Liver (tissue), 9 donors: ENCODE measurements around the gene FMN2. TPM values are rescaled to one million over a fixed set of nuclear protein-coding genes. Genes with fewer than 3 reads are reported as not detected.

Experiments used
- DNase-seq: peaks from one replicate; pipeline ENCODE4 v3.0.0-alpha.2; 2017; ENCODE audit warnings: low spot score
- H3K27ac ChIP-seq, 2 donors: one replicate each; pipeline ENCODE4 v1.7.0; 2013; ENCODE audit warnings: inconsistent platforms in 2 of 2, low read length in 2 of 2, control low read depth in 1 of 2, low read depth in 1 of 2, mild to moderate bottlenecking in 1 of 2
- H3K27me3 ChIP-seq, 4 donors: one replicate each; pipeline versions ENCODE4 v1.6.1 to v1.7.0; 2013; ENCODE audit warnings: low read length in 3 of 4, inconsistent platforms in 1 of 4, mild to moderate bottlenecking in 1 of 4, moderate library complexity in 1 of 4; ENCODE audit not compliant: control insufficient read depth in 4 of 4, insufficient read depth in 4 of 4
- H3K36me3 ChIP-seq, 4 donors: one replicate each; pipeline versions ENCODE4 v1.6.1 to v1.7.0; 2013; ENCODE audit warnings: low read length in 3 of 4, mild to moderate bottlenecking in 3 of 4, low read depth in 1 of 4, moderate library complexity in 1 of 4; ENCODE audit not compliant: control insufficient read depth in 4 of 4, insufficient read depth in 3 of 4
- H3K4me1 ChIP-seq, 4 donors: one replicate each; pipeline versions ENCODE4 v1.6.1 to v1.7.0; 2013; ENCODE audit warnings: low read length in 3 of 4, mild to moderate bottlenecking in 3 of 4, moderate library complexity in 1 of 4; ENCODE audit not compliant: control insufficient read depth in 4 of 4, insufficient read depth in 4 of 4
- H3K4me3 ChIP-seq, 3 donors: one replicate each; pipeline versions ENCODE4 v1.6.1 to v1.7.0; 2013; ENCODE audit warnings: low read length in 3 of 3, control low read depth in 1 of 3, low read depth in 1 of 3, mild to moderate bottlenecking in 1 of 3
- H3K9ac ChIP-seq, 2 donors: one replicate each; pipeline ENCODE4 v1.7.0; 2013; ENCODE audit warnings: low read length in 2 of 2, mild to moderate bottlenecking in 2 of 2, moderate library complexity in 2 of 2, control low read depth in 1 of 2, low read depth in 1 of 2
- H3K9me3 ChIP-seq, 4 donors: one replicate each; pipeline versions ENCODE4 v1.6.1 to v1.7.0; 2013; ENCODE audit warnings: low read length in 3 of 4; ENCODE audit not compliant: control insufficient read depth in 4 of 4
- EGR1 ChIP-seq, 2 donors: IDR thresholded peaks; 2 replicates each; pipeline ENCODE4 v1.6.1; 2016 to 2018; ENCODE audit warnings: antibody characterized with exemption in 2 of 2, low read depth in 2 of 2
- FOXA1 ChIP-seq: IDR thresholded peaks from 2 replicates; pipeline ENCODE4 v1.6.1; 2016; ENCODE audit warnings: antibody characterized with exemption
- FOXA2 ChIP-seq: IDR thresholded peaks from 2 replicates; pipeline ENCODE4 v1.6.1; 2016; ENCODE audit warnings: antibody characterized with exemption
- HNF4G ChIP-seq: IDR thresholded peaks from 2 replicates; pipeline ENCODE4 v1.6.1; 2016; ENCODE audit warnings: antibody characterized with exemption
- NR2F2 ChIP-seq: IDR thresholded peaks from 2 replicates; pipeline ENCODE4 v1.6.1; 2016; ENCODE audit warnings: antibody characterized with exemption
- RAD21 ChIP-seq, 2 donors: IDR thresholded peaks; 2 replicates each; pipeline ENCODE4 v1.6.1; 2016; ENCODE audit warnings: antibody characterized with exemption in 2 of 2, mild to moderate bottlenecking in 2 of 2
- REST ChIP-seq: IDR thresholded peaks from 2 replicates; pipeline ENCODE4 v1.6.1; 2016; ENCODE audit warnings: antibody characterized with exemption, mild to moderate bottlenecking
- RXRA ChIP-seq, 2 donors: IDR thresholded peaks; 2 replicates each; pipeline ENCODE4 v1.6.1; 2017 to 2018; ENCODE audit warnings: antibody characterized with exemption in 2 of 2, mild to moderate bottlenecking in 1 of 2
- SP1 ChIP-seq: IDR thresholded peaks from 2 replicates; pipeline ENCODE4 v1.6.1; 2018; ENCODE audit warnings: antibody characterized with exemption, mild to moderate bottlenecking
- YY1 ChIP-seq: IDR thresholded peaks from 2 replicates; pipeline ENCODE4 v1.6.1; 2016; ENCODE audit warnings: antibody characterized with exemption, mild to moderate bottlenecking
- WGBS: extraction: QIAGEN DNeasy Blood & Tissue Kit; methylation state at CpG from one replicate; pipeline ENCODE4 v1.1.7; 2013; 5-methylcytosine and 5-hydroxymethylcytosine counted together
- polyA plus RNA-seq, 2 donors: library from polyadenylated mRNA; stranded (reverse) in 1 of 2; unstranded in 1 of 2; fragments of 200-250 nt in 1 of 2; fragments of >200 nt in 1 of 2; fragmentation: Nextera tagmentation in 1 of 2; extraction: Ambion mirVana in 1 of 2; gene quantifications; one replicate each; pipeline versions ENCODE4 v1.2.1 to v1.2.3, GENCODE V29; 2013 to 2015
- total RNA-seq, 2 donors: library from RNA; depleted of rRNA; stranded (reverse); fragments of >200 nt; gene quantifications; one replicate each; pipeline ENCODE4 v1.2.3, GENCODE V29; 2014
- TF ChIP-seq, protein P1 (sequence below): IDR thresholded peaks from 2 replicates; pipeline ENCODE4 v1.6.1; 2016; ENCODE audit warnings: antibody characterized with exemption
- TF ChIP-seq, protein P2 (sequence below): IDR thresholded peaks from 2 replicates; pipeline ENCODE4 v1.6.1; 2016; ENCODE audit warnings: antibody characterized with exemption
- TF ChIP-seq, protein P3 (sequence below): IDR thresholded peaks from 2 replicates; pipeline ENCODE4 v1.6.1; 2016; ENCODE audit warnings: antibody characterized with exemption
- TF ChIP-seq, protein P4 (sequence below): fragments of 150-350 bp; IDR thresholded peaks from 2 replicates; pipeline ENCODE4 v1.5.1; 2017; ENCODE audit warnings: improper control_type of control experiment, low read depth, low read length; ENCODE audit not compliant: missing input control
- donor health status: healthy.
- donor health status: healthy.
- donor health status: healthy.
- donor health status: healthy.
- donor health status: healthy.

Gene FMN2
- total and polyA plus RNA-seq, 4 donors, result 0.17 TPM; not detected in 3

DNA sequence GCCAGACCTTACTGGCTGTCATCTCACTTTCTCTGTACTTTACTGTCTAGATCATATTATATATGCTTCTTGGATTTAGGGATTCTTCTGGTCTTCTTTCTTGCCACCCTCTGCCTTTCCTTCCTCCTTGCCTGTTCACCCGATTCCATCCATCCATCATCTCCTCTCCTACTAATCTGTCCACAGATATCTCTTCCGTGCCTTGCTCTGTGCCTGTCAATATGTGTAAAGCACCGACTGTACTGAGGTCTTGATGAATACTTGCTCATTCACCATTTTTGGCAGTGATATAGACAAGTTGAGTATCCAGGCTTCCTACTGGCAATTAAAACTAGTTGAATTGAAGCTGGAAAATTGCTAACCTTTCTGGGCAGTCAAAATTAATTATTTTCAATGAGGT lies 8.1 kb downstream of the FMN2 start:
- Histone ChIP-seq H3K9me3 (no peaks in the 10 kb centered on the region), H3K4me3 (no peak overlapping the region), H3K4me1 (no peaks in the 10 kb centered on the region), H3K36me3 (no peaks in the 10 kb centered on the region), H3K9ac (no peak overlapping the region), H3K27me3 (peaks cover 0 to 5% (median 1%) of the 10 kb centered on the region in 4 donors), H3K27ac (no peak overlapping the region)
- no peak for DNase-seq
- TF ChIP-seq, protein P1, sequence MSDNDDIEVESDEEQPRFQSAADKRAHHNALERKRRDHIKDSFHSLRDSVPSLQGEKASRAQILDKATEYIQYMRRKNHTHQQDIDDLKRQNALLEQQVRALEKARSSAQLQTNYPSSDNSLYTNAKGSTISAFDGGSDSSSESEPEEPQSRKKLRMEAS, result no peak
- TF ChIP-seq, protein P2, sequence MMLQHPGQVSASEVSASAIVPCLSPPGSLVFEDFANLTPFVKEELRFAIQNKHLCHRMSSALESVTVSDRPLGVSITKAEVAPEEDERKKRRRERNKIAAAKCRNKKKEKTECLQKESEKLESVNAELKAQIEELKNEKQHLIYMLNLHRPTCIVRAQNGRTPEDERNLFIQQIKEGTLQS, result no peak
- TF ChIP-seq FOXA2 (no peak), YY1 (no peak), RXRA (IDR thresholded peaks at IDR 0.05) (no peak), NR2F2 (no peak), SP1 (no peak)
- TF ChIP-seq, protein P3, sequence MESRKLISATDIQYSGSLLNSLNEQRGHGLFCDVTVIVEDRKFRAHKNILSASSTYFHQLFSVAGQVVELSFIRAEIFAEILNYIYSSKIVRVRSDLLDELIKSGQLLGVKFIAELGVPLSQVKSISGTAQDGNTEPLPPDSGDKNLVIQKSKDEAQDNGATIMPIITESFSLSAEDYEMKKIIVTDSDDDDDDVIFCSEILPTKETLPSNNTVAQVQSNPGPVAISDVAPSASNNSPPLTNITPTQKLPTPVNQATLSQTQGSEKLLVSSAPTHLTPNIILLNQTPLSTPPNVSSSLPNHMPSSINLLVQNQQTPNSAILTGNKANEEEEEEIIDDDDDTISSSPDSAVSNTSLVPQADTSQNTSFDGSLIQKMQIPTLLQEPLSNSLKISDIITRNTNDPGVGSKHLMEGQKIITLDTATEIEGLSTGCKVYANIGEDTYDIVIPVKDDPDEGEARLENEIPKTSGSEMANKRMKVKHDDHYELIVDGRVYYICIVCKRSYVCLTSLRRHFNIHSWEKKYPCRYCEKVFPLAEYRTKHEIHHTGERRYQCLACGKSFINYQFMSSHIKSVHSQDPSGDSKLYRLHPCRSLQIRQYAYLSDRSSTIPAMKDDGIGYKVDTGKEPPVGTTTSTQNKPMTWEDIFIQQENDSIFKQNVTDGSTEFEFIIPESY, result no peak
- 43% methylated on average over 3 of the region's 3 CpGs for WGBS

DNA sequence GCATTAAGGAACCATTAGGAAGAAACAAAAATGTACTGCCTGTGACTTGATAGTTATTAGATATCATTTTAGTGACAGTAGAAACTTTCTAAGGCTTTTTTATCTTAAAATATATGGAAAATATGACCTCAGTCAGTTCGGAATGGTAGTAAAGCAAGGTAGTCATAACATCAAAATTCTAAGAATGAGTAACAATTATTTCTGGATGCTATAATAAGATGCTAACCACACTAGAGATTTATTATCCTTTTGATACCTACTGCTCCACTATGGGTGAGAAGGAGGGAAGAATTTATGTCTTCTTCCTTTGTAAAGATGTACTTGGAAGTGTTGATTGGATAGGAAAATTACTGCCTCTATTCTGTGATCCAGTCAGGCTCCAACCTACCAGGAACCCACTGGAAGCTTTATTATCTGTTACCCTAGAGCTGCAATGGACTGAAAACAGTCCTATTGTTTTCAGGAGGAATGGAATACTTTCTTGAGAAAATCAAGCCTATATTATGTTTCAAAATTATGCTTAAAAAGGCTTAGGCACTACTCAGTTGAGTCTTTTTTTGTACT lies 8.8 kb downstream of the FMN2 start:
- no peak for DNase-seq
- H3K4me3 ChIP-seq, result no peak overlapping the region
- H3K9ac ChIP-seq, result no peak overlapping the region
- H3K36me3 ChIP-seq, result no peaks in the 10 kb centered on the region
- H3K9me3 ChIP-seq, result no peaks in the 10 kb centered on the region
- no peaks in the 10 kb centered on the region for H3K4me1 ChIP-seq
- TF ChIP-seq REST (no peak), YY1 (no peak), FOXA1 (no peak), RAD21 (IDR thresholded peaks at IDR 0.05) (no peak), HNF4G (no peak), EGR1 (IDR thresholded peaks at IDR 0.05; ENCODE audit: low read depth in 2 of 2) (no peak), RXRA (IDR thresholded peaks at IDR 0.05) (no peak)
- TF ChIP-seq, protein P2, result no peak
- TF ChIP-seq, protein P4, sequence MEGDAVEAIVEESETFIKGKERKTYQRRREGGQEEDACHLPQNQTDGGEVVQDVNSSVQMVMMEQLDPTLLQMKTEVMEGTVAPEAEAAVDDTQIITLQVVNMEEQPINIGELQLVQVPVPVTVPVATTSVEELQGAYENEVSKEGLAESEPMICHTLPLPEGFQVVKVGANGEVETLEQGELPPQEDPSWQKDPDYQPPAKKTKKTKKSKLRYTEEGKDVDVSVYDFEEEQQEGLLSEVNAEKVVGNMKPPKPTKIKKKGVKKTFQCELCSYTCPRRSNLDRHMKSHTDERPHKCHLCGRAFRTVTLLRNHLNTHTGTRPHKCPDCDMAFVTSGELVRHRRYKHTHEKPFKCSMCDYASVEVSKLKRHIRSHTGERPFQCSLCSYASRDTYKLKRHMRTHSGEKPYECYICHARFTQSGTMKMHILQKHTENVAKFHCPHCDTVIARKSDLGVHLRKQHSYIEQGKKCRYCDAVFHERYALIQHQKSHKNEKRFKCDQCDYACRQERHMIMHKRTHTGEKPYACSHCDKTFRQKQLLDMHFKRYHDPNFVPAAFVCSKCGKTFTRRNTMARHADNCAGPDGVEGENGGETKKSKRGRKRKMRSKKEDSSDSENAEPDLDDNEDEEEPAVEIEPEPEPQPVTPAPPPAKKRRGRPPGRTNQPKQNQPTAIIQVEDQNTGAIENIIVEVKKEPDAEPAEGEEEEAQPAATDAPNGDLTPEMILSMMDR, result no peak
- no peak overlapping the region for H3K27ac ChIP-seq
- WGBS, result 48% methylated on average over 1 of the region's 1 CpG
- peaks cover 0 to 5% (median 1%) of the 10 kb centered on the region in 4 donors for H3K27me3 ChIP-seq
